ENCODE measurements around the gene MYOZ2.

The MYOZ2 gene

DNA sequence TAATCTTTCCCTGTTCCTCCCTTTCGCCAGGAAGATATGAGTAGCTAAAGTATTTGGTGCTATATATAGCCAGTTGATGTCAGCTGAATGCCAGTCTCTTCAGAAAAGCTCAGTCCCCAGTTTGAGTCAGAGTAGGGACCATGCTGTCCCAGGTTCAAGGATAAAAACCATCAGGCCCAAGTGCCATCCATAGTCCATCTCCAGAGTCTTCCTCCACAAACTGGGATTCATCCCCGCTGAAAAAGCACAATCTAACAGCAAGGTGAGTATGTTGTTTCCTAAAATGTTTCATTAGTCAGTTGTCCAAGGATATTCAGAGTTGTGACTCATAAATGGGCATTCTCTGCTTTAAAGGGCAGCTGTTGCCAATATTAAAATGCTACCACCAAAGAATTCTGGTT lies at the start of gene MYOZ2:
Gene MYOZ2 (plus strand): TSS at position 112 of the 401 bp plus-strand sequence. CDS start 694 bp downstream, outside the sequence.
- no peak for DNase-seq (ENCODE audit: low read depth)

DNA sequence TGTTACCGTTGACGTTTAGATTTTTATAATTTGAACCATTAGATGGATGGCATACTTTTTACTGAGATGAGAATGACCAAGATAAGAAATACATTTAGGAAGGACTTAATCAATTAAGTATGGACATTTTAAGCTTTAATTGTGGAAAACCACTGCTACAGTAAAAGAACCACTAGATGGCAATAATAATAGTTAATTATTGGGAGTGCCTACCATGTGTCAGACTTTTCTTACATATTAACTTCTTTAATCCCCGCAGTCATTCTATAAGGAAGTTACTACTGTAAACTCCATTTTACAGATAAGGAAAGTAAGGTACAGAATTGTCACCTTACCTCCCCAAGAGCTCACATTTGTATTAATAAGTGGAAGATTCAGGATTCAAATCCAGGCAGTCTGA lies 48.5 kb upstream of the MYOZ2 start:
- DNase-seq (ENCODE audit: low read depth): no peak

DNA sequence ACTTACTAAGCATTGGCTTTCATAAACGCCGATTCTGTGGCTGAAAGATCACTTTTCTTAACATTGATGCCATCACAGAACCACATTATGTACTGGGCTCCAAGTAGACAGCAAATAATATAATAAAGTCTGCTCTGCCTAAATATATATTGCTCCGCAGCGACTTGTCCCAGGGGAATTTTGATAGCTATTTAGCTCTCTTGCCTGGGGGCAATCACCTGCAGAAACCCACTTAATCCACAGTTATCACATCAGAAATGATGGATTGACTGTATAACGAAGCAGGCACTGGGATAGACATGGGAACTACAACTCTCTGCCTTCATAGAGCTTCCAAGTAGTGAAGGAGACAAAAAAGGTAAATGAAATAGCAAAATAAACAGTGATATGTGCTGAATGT lies 48.0 kb upstream of the MYOZ2 start:
- DNase-seq (ENCODE audit: low read depth): no peak

DNA sequence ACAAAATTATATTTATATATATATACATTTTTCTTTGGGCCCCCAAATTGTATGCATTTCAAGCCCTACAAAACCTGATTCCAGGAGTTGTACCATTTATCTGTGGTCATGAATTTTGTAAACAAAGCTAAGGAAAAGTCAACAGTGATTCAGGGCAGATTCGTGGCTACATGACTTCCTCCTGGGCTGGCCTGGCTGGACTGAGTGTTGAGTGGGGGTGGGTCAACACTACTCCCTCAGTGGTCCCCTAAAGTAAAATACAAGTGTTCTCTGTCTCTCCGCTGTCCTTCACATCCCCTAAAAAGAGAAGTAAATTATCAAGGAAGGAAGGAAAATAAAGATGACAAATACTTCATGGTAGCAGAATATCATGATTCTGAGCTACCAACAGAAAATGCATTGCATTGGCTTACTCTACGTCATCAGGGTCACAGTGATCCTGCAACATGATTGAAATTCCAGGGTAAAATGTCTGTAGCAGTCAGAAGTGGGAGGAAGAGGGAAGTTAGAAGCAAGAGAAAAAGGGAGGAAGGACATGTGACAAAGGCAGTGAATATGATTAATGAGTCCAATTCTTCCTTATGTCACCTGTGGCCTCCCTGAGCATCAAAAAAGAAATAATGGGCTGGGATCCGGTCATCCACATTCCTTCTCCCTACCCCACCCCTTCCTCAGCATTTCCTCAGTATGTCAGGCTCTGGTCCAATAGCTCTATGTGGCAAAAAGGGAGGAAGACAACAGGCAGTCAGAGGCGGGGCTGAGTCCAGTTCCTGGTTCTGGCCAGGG lies 42.4 kb upstream of the MYOZ2 start:
- DNase-seq (ENCODE audit: low read depth): no peak

DNA sequence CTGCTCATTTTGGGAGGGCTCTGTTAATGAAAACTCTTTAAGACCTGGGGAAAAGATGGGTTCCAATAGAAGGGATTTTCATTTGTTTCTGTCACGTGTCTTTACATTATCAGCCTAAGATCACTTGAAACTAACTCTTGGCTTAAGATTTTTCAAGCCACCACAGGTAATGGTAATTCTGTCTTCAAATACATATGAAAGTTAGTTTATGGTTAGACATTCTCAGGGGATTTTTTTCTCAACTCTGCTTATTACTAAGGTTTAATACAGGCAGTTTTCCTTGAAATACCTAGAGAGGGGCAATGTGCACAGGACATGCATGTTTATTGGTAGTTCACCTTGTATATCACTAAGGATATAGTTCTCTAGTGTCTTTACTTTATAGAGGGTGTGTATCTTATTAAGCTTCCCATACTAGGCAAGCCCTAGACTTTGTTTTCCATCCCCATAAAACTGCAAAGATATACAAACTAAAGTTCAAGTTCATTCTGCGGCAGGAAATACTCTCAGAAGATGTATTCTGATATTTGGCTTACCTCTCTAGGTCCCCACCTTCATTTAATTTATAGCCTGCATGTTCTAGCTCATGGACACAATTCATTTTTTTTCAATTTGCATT lies 38.2 kb upstream of the MYOZ2 start:
- no peak for DNase-seq (ENCODE audit: low read depth)

DNA sequence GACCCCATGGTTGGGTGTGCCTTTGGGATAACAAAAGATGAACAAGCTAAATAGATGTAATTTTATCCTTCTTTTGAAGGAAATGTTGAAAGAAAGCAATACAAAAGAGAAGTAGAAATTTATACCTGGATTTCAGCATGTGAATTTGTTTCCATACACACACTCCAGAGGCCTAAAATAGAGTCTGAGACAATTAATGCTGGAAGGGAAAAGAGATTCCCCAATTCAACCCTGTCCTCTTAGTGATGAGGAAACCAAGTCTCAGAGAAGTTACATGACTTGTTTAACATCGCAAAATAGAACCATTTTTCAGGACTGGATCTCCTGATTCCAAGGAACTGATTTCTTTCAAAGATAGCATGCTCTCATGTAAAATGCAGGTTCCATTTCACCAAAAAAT lies 37.3 kb upstream of the MYOZ2 start:
- no peak for DNase-seq (ENCODE audit: low read depth)

DNA sequence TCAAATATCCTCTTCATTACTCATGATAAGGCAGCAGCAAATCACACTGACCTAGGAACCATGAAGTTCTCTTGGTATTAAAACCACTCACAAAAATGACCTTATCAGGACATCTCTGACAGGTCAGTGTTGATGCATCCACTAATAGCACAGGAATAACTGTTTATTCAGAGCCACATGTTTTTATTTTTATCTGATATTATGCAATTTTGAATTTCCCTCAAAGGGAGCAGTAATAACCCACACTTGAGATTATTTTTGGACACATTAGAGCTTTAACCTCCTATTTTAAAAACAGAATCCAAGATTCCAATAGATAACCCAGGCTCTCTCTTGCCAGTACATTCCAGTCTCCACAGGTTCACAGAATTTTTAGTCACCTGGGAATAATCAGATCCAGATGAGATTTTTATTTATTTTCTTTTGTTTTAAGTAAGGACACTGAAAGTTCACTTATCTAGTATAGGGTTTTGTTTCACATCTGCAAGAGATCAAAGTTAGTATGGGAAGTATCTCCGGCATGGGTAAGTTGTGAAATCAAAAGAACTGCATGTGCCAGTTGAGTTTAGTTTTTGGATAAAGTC lies 36.3 kb upstream of the MYOZ2 start:
- DNase-seq (ENCODE audit: low read depth): no peak

DNA sequence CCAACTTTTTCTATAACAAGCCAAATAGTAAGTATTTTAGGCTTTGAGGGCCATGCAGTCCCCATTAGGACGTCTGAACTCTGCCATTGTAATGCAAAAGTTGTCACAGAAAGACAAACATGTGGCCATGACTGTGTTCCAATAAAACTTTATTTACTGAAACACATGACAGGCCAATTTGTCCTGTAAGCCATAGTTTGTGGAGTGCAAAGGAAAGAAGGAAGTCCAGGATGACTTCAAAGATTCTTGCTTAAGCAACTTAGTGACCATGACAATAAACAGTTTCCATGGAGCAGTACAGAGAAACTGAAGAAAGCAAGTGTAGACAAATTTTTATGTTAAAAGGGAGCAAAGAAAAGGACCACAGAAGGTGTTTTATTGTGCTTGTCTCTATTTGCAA lies 35.0 kb upstream of the MYOZ2 start:
- DNase-seq (ENCODE audit: low read depth): no peak

DNA sequence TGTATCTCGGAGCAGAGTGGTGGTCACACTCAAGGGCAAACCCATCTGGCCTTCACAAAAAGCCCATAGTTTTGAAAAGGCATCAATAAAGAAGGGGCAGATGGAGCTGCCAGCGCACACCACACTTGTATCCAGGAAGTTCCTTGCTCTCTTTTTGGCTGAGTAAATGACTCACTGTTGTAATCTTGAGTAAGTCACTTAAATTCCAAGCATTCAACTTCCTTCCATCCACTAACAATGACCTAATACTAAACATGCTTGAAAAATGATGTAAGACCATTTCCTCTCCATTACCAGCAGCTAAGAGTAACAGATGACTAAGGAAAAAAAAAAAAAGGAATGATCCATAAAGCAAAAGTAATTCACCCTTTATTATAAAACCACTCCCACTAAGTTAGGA lies 32.4 kb upstream of the MYOZ2 start:
- DNase-seq (ENCODE audit: low read depth): no peak

DNA sequence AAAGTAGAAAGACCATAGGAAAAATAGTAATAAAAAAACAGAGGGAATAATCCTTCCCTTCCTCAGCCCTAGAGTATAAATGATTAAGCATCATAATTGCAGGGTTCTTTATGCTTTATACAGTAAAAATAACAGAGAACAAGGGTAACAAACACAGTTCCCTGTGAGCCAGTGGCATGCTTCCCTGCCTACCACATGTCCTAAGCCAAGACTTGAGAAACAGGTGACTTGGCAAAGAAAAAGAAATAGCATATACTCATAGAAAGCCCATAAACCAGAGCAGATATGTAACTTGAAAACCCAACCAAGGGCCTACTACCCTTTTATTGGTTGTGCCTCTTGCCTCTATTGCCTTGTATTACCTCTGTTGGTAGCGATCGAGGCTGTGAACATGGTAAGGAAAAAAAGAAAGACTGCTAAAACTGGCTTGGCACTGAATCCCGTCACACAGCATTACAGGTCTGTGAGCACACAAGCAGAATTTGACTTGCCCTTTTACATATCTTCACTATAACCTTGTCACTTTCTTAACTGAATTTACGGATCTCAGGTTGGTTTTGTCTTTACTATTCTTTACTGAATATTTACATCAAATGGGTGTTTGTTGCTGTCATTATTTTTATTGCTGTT lies 30.9 kb upstream of the MYOZ2 start:
- DNase-seq (ENCODE audit: low read depth): no peak

DNA sequence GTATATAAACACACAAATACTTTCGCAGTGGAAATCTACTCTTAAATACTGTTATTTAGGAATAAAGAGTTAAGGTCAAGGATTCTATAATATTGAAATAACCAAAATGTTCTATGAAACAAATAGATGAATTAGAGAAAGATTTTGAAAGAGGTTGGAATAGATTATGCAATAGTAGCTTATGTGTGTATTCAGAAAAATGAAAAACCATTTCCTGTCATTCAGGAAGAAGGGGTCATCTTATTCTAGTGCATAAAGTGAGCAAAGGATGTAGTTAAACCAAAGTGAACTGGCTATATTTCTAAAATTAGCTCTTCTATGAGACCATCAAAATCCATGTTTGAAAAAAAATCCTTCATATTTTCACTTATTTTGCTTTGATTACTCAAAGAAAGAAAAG lies 30.0 kb upstream of the MYOZ2 start:
- DNase-seq (ENCODE audit: low read depth): no peak

DNA sequence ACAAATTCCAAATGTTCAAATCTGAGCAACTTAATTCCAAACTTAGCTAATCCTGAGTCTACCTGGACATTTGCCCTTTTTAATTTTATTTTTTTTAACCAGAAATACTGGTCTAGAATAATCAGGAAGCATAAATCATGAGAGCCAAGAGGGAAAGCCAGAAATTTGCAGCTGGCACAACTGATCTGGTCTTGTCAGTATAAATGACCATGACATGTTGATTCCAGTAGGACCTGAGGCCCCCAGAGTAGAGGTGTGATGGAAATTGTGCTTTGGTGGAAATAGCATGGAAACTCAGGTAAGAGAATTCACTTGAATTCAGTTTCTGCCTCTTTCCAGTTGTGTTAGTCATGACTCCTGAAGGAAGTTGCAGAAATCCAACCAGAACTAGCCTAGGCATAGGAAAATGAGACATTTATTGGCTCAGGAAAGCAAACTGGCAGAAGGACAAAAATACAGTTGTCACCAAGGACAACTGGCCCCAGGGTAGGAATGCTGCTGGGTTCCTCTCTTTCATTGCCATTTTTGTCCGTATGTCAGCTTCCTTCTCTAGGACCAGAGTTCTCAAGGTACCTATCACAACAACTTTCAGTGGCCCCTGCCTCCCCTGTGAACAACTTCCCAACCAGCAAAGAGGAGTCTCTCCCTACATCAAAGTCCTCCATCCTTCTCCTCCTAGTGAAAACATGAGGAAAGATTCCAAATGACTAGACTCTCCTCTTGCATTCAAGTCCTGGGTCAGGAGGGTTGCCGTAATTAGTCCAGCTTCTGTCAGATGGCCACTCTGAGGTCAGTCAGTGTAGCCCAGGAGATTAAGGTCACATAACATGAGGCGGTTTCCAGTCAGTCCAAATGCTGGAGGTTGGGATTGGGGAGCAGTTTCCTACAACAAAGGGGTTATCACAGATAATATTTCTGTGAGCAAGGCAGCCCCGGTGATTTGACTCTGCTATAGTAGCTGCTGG lies 29.3 kb upstream of the MYOZ2 start:
- DNase-seq (ENCODE audit: low read depth): no peak

DNA sequence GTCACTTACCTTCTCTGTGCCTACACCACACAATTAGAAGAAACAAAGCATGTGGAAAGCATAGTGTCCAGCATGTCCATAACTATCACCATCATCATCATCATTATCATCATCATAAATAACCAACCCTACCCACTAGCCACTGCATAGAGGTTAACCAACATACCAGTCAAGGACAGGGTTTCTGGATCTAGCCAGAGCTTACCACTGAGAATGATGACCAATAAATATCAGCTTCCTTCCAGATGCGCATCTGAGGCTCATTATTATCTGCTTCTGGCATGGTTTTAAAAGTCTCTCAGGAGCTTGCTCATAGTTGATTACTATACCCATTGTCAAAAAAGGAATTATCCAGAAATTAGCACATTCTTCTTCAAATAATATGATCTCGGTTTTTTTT lies 25.5 kb upstream of the MYOZ2 start:
- DNase-seq (ENCODE audit: low read depth): no peak

DNA sequence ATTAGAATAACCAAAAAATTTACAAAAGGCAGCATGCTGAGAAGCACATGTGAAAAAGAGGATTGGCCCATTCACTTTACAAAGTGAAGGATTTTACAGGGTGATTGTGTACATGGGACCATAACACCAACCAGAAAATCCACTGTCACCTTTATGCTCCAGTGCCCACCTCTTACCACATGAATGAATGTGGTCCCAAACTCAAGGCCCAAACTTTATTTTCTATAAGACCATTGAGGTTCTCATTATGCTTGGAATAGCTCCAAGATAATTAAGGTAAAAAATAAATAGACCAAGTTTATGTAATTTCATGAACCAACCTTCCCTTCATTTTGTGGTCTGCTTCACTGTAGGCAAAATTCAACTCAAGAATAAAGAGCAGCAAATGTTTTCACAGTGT lies 24.3 kb upstream of the MYOZ2 start:
- no peak for DNase-seq (ENCODE audit: low read depth)

DNA sequence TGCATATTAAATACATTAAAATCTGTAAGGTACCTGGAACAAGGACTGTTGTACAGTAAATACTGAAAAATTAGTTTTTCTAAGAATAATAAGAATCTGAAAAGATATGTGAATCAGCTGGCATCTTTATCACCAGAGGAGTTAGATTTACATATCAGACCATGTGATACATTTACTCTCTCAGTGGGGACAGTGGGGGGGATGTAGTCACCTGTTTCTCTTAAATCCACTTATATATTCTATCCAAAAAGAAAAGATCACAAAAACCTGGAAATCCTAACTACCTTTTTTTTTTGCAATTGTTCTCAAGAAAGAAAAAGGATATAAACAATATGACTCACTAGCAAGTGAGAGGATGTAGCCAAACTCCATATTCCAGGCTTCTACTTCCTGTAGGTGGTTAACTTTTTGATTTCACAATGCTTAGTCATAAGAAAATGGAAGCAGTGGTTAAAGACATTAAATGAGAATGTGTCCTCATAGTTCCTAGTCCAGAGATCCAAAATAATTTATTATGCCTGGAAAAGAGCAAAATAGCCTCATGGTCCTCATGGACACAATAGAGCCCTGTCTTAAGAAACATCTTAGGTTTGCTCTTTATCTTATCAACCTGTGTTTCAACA lies 22.5 kb upstream of the MYOZ2 start:
- DNase-seq (ENCODE audit: low read depth): no peak

DNA sequence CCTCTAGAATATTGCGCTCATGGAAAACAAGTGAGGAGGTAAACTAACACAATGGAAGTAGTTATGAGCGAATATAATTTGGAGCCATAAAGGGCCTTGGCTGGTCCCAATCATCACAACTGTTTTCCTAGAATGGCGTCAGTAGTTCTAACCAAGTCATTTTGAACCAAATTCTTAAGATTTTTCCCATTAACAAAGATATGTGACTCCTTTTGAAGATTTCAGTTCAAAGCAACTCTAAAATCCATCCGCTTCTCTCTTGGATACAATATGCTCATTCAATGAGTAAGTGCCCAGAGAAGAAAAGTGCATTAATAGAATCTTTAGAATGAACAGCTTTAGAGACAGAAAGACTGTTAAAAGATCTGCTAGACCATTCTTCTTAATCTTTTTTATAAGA lies 19.6 kb upstream of the MYOZ2 start:
- no peak for DNase-seq (ENCODE audit: low read depth)

DNA sequence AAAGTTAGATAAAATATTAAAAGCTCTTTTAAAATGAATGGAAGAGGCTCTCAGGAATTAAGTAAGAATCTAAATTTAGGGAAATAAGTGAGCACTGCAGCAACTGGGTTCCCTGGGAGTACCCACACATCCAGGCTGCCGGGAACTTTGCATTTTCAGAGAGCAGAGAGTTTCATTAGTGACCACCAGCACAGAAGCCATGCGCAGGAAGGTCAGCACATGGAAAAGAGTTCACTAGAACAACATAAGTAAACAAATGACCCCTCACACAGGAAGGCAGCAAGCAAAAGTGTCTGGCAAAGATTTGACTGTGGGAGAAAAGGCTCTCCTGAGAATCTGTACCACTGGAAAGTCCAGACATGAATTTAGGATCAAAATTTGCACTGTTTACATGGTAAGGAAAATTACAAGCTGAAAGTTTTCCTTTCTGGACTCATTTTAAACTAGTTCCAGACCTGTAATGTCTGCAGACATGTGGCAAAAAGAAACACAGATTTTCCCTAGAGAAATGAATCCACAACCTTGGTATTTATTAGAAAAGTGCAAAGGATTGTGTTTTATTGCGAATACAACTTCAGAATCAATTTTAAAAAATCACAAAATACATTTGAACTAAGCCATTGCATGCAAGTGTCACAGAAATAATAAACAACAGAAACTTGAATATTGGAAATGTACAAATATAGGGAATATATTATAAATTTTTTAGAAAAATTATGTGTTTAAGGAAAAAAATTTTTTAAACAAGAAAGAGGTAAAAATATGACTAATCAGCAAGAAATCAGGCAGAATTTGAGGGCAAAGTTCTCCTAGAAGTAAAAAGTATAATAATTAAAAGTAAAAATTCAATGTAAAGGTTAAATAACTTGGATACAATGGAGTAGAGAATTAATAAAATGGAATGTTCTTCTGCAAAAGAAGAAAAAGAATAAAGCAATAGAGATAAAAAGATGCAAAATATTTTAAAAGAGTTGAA lies 18.4 kb upstream of the MYOZ2 start:
- DNase-seq (ENCODE audit: low read depth): no peak

DNA sequence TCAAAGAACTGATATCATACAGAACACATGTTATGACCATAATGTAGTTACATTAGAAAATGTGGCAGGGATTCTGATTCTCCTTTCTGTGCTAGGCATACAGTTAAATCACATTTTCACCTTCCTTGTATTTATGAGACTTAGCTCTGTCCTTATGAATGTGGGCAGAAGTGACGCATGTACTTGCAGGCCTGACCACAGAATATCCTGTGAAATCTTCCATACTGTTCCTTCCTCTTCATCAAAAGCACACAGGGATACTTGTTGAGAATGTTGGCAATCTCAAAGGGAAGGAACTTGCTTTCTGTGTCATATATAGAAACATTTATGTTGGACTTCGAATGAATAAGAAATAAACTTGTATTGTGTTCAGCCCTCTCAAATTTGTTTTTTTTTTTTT lies 17.2 kb upstream of the MYOZ2 start:
- DNase-seq (ENCODE audit: low read depth): no peak

DNA sequence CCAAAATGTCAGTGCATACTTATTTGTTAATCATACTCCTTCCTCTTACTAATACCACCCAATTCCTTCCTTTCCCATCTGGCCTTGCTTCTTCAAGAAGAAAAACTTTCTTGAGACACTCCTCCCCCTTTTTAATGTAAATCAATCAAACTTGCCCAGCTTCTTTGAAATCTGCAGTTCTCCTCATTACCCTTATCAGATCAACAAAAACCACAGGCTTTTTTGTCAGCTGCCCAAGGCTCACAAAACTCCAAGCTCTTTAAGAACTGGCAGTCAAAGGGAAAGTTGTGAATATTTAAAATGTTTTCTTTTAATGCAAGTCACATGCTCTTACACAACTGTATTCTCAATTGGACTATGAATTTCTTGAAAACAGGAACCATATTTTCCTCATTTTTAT lies 11.3 kb upstream of the MYOZ2 start:
- no peak for DNase-seq (ENCODE audit: low read depth)

DNA sequence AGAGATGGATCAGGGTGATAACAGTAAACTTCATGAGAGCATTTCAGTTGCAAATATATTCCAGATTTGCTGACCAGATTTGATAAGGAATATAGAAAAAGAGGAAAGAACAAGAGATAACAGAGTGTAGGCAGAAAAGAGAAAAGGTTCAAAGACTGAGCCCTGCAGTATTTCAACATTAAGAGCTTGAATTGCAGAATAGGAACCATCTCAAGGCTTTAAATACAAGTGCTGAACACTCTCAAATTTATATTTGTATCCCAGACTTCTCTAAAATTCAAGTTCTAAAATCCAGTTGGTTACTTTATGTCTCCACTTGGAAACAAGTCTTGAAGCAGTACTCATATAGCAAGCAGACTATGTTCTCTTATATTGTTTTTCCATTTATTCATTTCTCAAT lies 9.7 kb upstream of the MYOZ2 start:
- no peak for DNase-seq (ENCODE audit: low read depth)

Measured in stimulated activated CD8-positive, alpha-beta memory T cell treated with anti-CD3 and anti-CD28 coated beads, Interleukin-15, amount 100 ng/mL, for 24 hours (primary cell).